KMS-11 (cell line): ENCODE measurements around the gene BRF1.

ENCODE experiments used
- H2AFZ ChIP-seq: fragments of 200-600 bp; sonication (generic); 2 replicates; pipeline ENCODE4 v1.6.1; 2016; ENCODE audit warnings: antibody characterized with exemption, mixed run types, low read depth
- H3K27ac ChIP-seq: fragments of 200-600 bp; sonication (generic); 2 replicates; pipeline ENCODE4 v1.6.1; 2016; ENCODE audit warnings: mild to moderate bottlenecking, mixed run types
- H3K27me3 ChIP-seq: fragments of 200-600 bp; sonication (generic); 2 replicates; pipeline ENCODE4 v1.6.1; 2017; ENCODE audit warnings: mild to moderate bottlenecking, low read depth, mixed run types, moderate library complexity; ENCODE audit not compliant: insufficient read depth
- H3K36me3 ChIP-seq: fragments of 200-600 bp; sonication (generic); 2 replicates; pipeline ENCODE4 v1.6.1; 2017; ENCODE audit warnings: mild to moderate bottlenecking, mixed run types; ENCODE audit not compliant: insufficient read depth
- H3K4me1 ChIP-seq: fragments of 200-600 bp; sonication (generic); 2 replicates; pipeline ENCODE4 v1.6.1; 2016; ENCODE audit warnings: mild to moderate bottlenecking, low read depth, mixed run types; ENCODE audit not compliant: poor library complexity, severe bottlenecking
- H3K4me2 ChIP-seq: fragments of 200-600 bp; sonication (generic); 2 replicates; pipeline ENCODE4 v1.7.0; 2016; ENCODE audit warnings: mild to moderate bottlenecking, mixed run types
- H3K4me3 ChIP-seq: fragments of 200-600 bp; sonication (generic); IDR thresholded peaks from 2 replicates; pipeline ENCODE4 v1.6.1; 2017; ENCODE audit warnings: low read depth, low read length, mixed read lengths; ENCODE audit not compliant: insufficient read depth
- H3K79me2 ChIP-seq: fragments of 200-600 bp; sonication (generic); 2 replicates; pipeline ENCODE4 v1.6.1; 2016; ENCODE audit warnings: low read depth, mixed run types; ENCODE audit not compliant: insufficient read depth
- H3K9ac ChIP-seq: fragments of 200-600 bp; sonication (generic); 2 replicates; pipeline ENCODE4 v1.6.1; 2016; ENCODE audit warnings: mild to moderate bottlenecking, mixed run types
- H4K20me1 ChIP-seq: fragments of 200-600 bp; sonication (generic); 2 replicates; pipeline ENCODE4 v1.6.1; 2016; ENCODE audit warnings: mild to moderate bottlenecking, mixed run types; ENCODE audit not compliant: insufficient read depth
- CTCF ChIP-seq: fragments of 200-600 bp; sonication (generic); conservative IDR thresholded peaks from 2 replicates; pipeline ENCODE4 v1.6.1; 2017; ENCODE audit warnings: low read depth, mild to moderate bottlenecking, antibody characterized with exemption, low read length, moderate library complexity, mixed read lengths

Gene BRF1

GRCh38 chr14:105215602-105216001, 85.2 kb downstream of the BRF1 start:
- Histone ChIP-seq H2AFZ (no peak overlapping the region), H3K36me3 (no peaks in the 10 kb centered on the region), H3K79me2 (no peaks in the 10 kb centered on the region), H4K20me1 (no peaks in the 10 kb centered on the region), H3K4me3 (no peak overlapping the region), H3K4me1 (no peaks in the 10 kb centered on the region), H3K4me2 (no peak overlapping the region), H3K27me3 (no peaks in the 10 kb centered on the region), H3K27ac (no peak overlapping the region), H3K9ac (no peak overlapping the region)
- no peak for TF ChIP-seq CTCF

- no peak for TF ChIP-seq CTCF
- Histone ChIP-seq H3K4me1 (no peaks in the 10 kb centered on the region), H2AFZ (no peak overlapping the region), H3K4me3 (no peak overlapping the region), H3K27me3 (no peaks in the 10 kb centered on the region), H4K20me1 (no peaks in the 10 kb centered on the region), H3K4me2 (no peak overlapping the region), H3K9ac (no peak overlapping the region), H3K79me2 (no peaks in the 10 kb centered on the region), H3K36me3 (no peaks in the 10 kb centered on the region), H3K27ac (no peak overlapping the region)
Measured at GRCh38 chr14:105214324-105214915, 86.4 kb downstream of the BRF1 start.

- Histone ChIP-seq H3K9ac (no peak overlapping the region), H3K79me2 (no peaks in the 10 kb centered on the region), H4K20me1 (no peaks in the 10 kb centered on the region), H3K27me3 (no peaks in the 10 kb centered on the region), H3K4me2 (no peak overlapping the region), H3K27ac (no peak overlapping the region), H3K36me3 (no peaks in the 10 kb centered on the region), H3K4me3 (no peak overlapping the region), H3K4me1 (no peaks in the 10 kb centered on the region), H2AFZ (no peak overlapping the region)
- TF ChIP-seq CTCF, result no peak
Measured at GRCh38 chr14:105213361-105213760, 87.4 kb downstream of the BRF1 start.

GRCh38 chr14:105212541-105213300, 88.1 kb downstream of the BRF1 start:
- H3K79me2 ChIP-seq, result no peaks in the 10 kb centered on the region
- H3K4me3 ChIP-seq, result no peak overlapping the region
- H4K20me1 ChIP-seq, result no peaks in the 10 kb centered on the region
- H3K27me3 ChIP-seq, result no peaks in the 10 kb centered on the region
- no peak overlapping the region for H2AFZ ChIP-seq
- TF ChIP-seq CTCF, result no peak
- no peak overlapping the region for H3K4me2 ChIP-seq
- H3K4me1 ChIP-seq, result no peaks in the 10 kb centered on the region
- no peak overlapping the region for H3K9ac ChIP-seq
- no peak overlapping the region for H3K27ac ChIP-seq
- H3K36me3 ChIP-seq, result no peaks in the 10 kb centered on the region
